CD4-positive, alpha-beta T cell treated with Interleukin-21 for 1 hour (primary cell): ENCODE data around the gene LINC00305.

Experiments
- DNase-seq: peaks from one replicate; pipeline ENCODE4 v3.0.0-alpha.2; 2020

The LINC00305 gene

GRCh38 chr18:64148988-64149387 is at the start of gene LINC00305:
Gene LINC00305 (minus strand): TSS chr18:64149088.
- DNase-seq, result no peak

GRCh38 chr18:64191069-64191468 is 42.2 kb upstream of the LINC00305 start:
- DNase-seq, result no peak

- no peak for DNase-seq
Observed at GRCh38 chr18:64185987-64186386, 37.1 kb upstream of the LINC00305 start.

- DNase-seq, result no peak
Observed at GRCh38 chr18:64183665-64184064, 34.8 kb upstream of the LINC00305 start.

- DNase-seq, result no peak
Observed at GRCh38 chr18:64180617-64181016, 31.7 kb upstream of the LINC00305 start.

GRCh38 chr18:64180171-64180570 is 31.3 kb upstream of the LINC00305 start:
- DNase-seq, result no peak

- no peak for DNase-seq
Observed at GRCh38 chr18:64179556-64180080, 30.7 kb upstream of the LINC00305 start.

- DNase-seq, result no peak
Observed at GRCh38 chr18:64178860-64179259, 30.0 kb upstream of the LINC00305 start.

GRCh38 chr18:64175432-64175831 is 26.5 kb upstream of the LINC00305 start:
- DNase-seq, result no peak

- no peak for DNase-seq
Observed at GRCh38 chr18:64171576-64171975, 22.7 kb upstream of the LINC00305 start.

GRCh38 chr18:64167408-64167925 is 18.6 kb upstream of the LINC00305 start:
- DNase-seq, result no peak

- no peak for DNase-seq
Observed at GRCh38 chr18:64165906-64166305, 17.0 kb upstream of the LINC00305 start.

GRCh38 chr18:64164883-64165282 is 16.0 kb upstream of the LINC00305 start:
- DNase-seq, result no peak

GRCh38 chr18:64149916-64150438 is 1.1 kb upstream of the LINC00305 start:
- no peak for DNase-seq

GRCh38 chr18:64142904-64143303 is 6.0 kb downstream of the LINC00305 start:
- no peak for DNase-seq

- DNase-seq, result no peak
Observed at GRCh38 chr18:64137914-64138313, 11.0 kb downstream of the LINC00305 start.

GRCh38 chr18:64134044-64134747 is 14.7 kb downstream of the LINC00305 start:
- DNase-seq, result no peak

- no peak for DNase-seq
Observed at GRCh38 chr18:64132871-64133270, 16.0 kb downstream of the LINC00305 start.

- no peak for DNase-seq
Observed at GRCh38 chr18:64131314-64131713, 17.6 kb downstream of the LINC00305 start.

- DNase-seq, result no peak
Observed at GRCh38 chr18:64127172-64127571, 21.7 kb downstream of the LINC00305 start.

- no peak for DNase-seq
Observed at GRCh38 chr18:64119916-64120315, 29.0 kb downstream of the LINC00305 start.

- DNase-seq, result no peak
Observed at GRCh38 chr18:64118406-64118805, 30.5 kb downstream of the LINC00305 start.

- no peak for DNase-seq
Observed at GRCh38 chr18:64116571-64117175, 32.2 kb downstream of the LINC00305 start.

GRCh38 chr18:64115881-64116280 is 33.0 kb downstream of the LINC00305 start:
- no peak for DNase-seq
